ENCODE results near the gene GPATCH2. TPM values are rescaled to one million over a fixed set of nuclear protein-coding genes. Genes with fewer than 3 reads are reported as not detected.

The GPATCH2 gene
- total RNA-seq, 1 experiment from 2014 or later: 11.2 TPM

DNA sequence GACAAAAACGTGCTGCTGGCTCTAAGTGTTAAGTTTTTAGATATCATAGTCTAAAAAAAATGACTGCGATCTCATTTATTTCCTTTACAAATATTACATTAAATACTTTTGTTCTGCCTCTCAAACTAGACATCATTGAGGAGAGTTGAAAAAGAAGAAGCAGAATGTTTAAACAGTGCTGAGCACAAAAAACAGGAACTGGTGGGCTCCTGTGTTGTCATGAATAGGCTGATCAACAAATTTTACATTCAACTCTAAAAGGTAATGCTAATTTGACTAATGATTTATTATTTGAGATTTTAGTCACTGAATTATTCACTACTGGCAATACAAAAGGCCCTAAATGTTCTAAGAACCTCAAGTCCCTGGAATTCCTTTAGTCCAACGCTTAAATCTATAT, 66.1 kb downstream of the GPATCH2 start:
- ChIA-PET CTCF (no interaction called here), POLR2A (no interaction called here)
- Histone ChIP-seq H3K27ac (ENCODE audit: low read length) (no peak overlapping the region), H3K4me3 (ENCODE audit: low read depth in 2 of 2, low read length in 2 of 2) (no peak overlapping the region), H3K4me1 (ENCODE audit: control insufficient read depth, insufficient read depth, low read length) (peaks cover 9% of the 10 kb centered on the region), H3K36me3 (ENCODE audit: control insufficient read depth, insufficient read depth, low read length) (no peaks in the 10 kb centered on the region), H3K27me3 (ENCODE audit: control insufficient read depth, insufficient read depth, low read length) (no peaks in the 10 kb centered on the region), H3K9me3 (ENCODE audit: control insufficient read depth, insufficient read depth, low read depth, low read length) (no peaks in the 10 kb centered on the region)
- intact Hi-C loops (cut with micrococcal nuclease; ENCODE audit: unreplicated experiment): no loop called here
- no peak for TF ChIP-seq REST (IDR thresholded peaks at IDR 0.05; ENCODE audit: insufficient read depth in 1 of 2, low read depth in 2 of 2, low read length in 1 of 2)
- TF ChIP-seq CTCF (IDR thresholded peaks at IDR 0.05): no peak
- TF ChIP-seq SIN3A (IDR thresholded peaks at IDR 0.05; ENCODE audit: borderline replicate concordance, insufficient read depth, low read depth, low read length): no peak
- TF ChIP-seq TCF7L2 (IDR thresholded peaks at IDR 0.05; ENCODE audit: low read depth, low read length): no peak
- TF ChIP-seq POLR2AphosphoS5 (IDR thresholded peaks at IDR 0.05; ENCODE audit: low read depth, low read length): no peak
- no TSS peak for BruUV-seq (replicated peaks)
- DNase-seq (ENCODE audit: low read depth, low spot score) (no peak), ATAC-seq (no peak)
- in situ Hi-C loops (cut with HindIII; ENCODE audit: low pct_unique_long_range_greater_than_20kb, low sequenced_read_pairs): no loop called here

DNA sequence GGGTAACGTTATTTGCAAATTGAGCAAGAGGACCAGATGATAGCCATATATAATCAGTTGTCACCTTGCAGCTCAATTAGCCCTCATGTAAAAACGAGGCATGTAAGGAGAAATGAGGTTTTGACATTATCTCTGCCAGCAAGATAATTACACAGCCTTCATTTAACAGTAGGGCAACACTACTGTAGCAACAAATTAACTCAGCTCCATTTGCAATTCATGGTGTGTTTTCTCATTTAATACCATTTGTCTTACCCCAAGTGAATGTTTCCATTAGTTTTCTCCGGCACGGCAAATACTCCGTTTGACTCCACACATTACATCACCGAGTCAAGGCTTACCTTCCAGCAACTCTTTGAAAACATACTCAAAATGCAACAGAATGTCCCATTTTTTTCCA, 66.7 kb downstream of the GPATCH2 start:
- CTCF ChIA-PET: no interaction called here
- BruUV-seq (replicated peaks): no TSS peak
- intact Hi-C loops (cut with micrococcal nuclease; ENCODE audit: unreplicated experiment): no loop called here
- Histone ChIP-seq H3K9me3 (ENCODE audit: control insufficient read depth, insufficient read depth, low read depth, low read length) (no peaks in the 10 kb centered on the region), H3K4me1 (ENCODE audit: control insufficient read depth, insufficient read depth, low read length) (peaks cover 9% of the 10 kb centered on the region), H3K4me3 (ENCODE audit: low read depth in 2 of 2, low read length in 2 of 2) (no peak overlapping the region), H3K36me3 (ENCODE audit: control insufficient read depth, insufficient read depth, low read length) (no peaks in the 10 kb centered on the region), H3K27ac (ENCODE audit: low read length) (no peak overlapping the region), H3K27me3 (ENCODE audit: control insufficient read depth, insufficient read depth, low read length) (no peaks in the 10 kb centered on the region)
- POLR2A ChIA-PET: no interaction called here
- no peak for ATAC-seq
- TF ChIP-seq CTCF (IDR thresholded peaks at IDR 0.05) (no peak), TCF7L2 (IDR thresholded peaks at IDR 0.05; ENCODE audit: low read depth, low read length) (no peak), POLR2AphosphoS5 (IDR thresholded peaks at IDR 0.05; ENCODE audit: low read depth, low read length) (no peak), REST (IDR thresholded peaks at IDR 0.05; ENCODE audit: insufficient read depth in 1 of 2, low read depth in 2 of 2, low read length in 1 of 2) (no peak), SIN3A (IDR thresholded peaks at IDR 0.05; ENCODE audit: borderline replicate concordance, insufficient read depth, low read depth, low read length) (no peak)
- in situ Hi-C loops (cut with HindIII; ENCODE audit: low pct_unique_long_range_greater_than_20kb, low sequenced_read_pairs): no loop called here
- no peak for DNase-seq (ENCODE audit: low read depth, low spot score)
